SHP77 treated with DMSO at 0.1 percent for 48 hours (cell line): ENCODE data around the gene SCARF2.
"Not testable (repeated sequence)": the region's sequence is repeated elsewhere in the genome, so short reads cannot be mapped to it uniquely, and the experiment has no call there.

Experiments
- DNase-seq: peaks from one replicate; lab custom pipeline; 2025; lab: John Stamatoyannopoulos, UW

Gene SCARF2

GRCh38 chr22:20427104-20427944 is 10.3 kb downstream of the SCARF2 start:
- DNase-seq: no peak

- no peak for DNase-seq
Observed at GRCh38 chr22:20426259-20426615, 11.4 kb downstream of the SCARF2 start.

- DNase-seq: no peak
Observed at GRCh38 chr22:20425566-20426258, 11.9 kb downstream of the SCARF2 start.

- DNase-seq: no peak
Observed at GRCh38 chr22:20424932-20425565, 12.6 kb downstream of the SCARF2 start.

- no peak for DNase-seq
Observed at GRCh38 chr22:20424568-20424931, 13.1 kb downstream of the SCARF2 start.

- DNase-seq: no peak
Observed at GRCh38 chr22:20423906-20424551, 13.6 kb downstream of the SCARF2 start.

GRCh38 chr22:20423008-20423905 is 14.4 kb downstream of the SCARF2 start:
- DNase-seq: no peak

GRCh38 chr22:20422271-20423007 is 15.2 kb downstream of the SCARF2 start:
- DNase-seq: no peak

GRCh38 chr22:20421507-20421874 is 16.1 kb downstream of the SCARF2 start:
- DNase-seq: no peak

- no peak for DNase-seq
Observed at GRCh38 chr22:20420157-20420842, 17.3 kb downstream of the SCARF2 start.

GRCh38 chr22:20419664-20419951 is 18.0 kb downstream of the SCARF2 start:
- no peak for DNase-seq

GRCh38 chr22:20418211-20418788 is 19.3 kb downstream of the SCARF2 start:
- peak; percentile 51 for DNase-seq

GRCh38 chr22:20415699-20416098 is 21.9 kb downstream of the SCARF2 start:
- DNase-seq: not testable (repeated sequence)

GRCh38 chr22:20415241-20415640 is 22.4 kb downstream of the SCARF2 start:
- DNase-seq: not testable (repeated sequence)

GRCh38 chr22:20414450-20414849 is 23.2 kb downstream of the SCARF2 start:
- DNase-seq: no peak

GRCh38 chr22:20414059-20414440 is 23.6 kb downstream of the SCARF2 start:
- DNase-seq: no peak

- DNase-seq: no peak
Observed at GRCh38 chr22:20413217-20414058, 24.2 kb downstream of the SCARF2 start.

GRCh38 chr22:20412474-20413216 is 25.0 kb downstream of the SCARF2 start:
- no peak for DNase-seq
